Endothelial cell of umbilical vein (primary cell): ENCODE measurements around the gene MATCAP1. TPM values are rescaled to one million over a fixed set of nuclear protein-coding genes. Genes with fewer than 3 reads are reported as not detected.

Source experiments
- BruUV-seq: library from RNA; stranded (reverse); fragments of 400-500 nt; replicated peaks from 2 replicates; lab custom pipeline; 2021; lab: Mats Ljungman, UMichigan
- CTCF ChIA-PET: fragments of 300-600, 350-600 bp; sonication (Branson Sonifier 250); formaldehyde crosslinking; loops from one replicate; lab custom pipeline; 2021; ENCODE audit warnings: antibody characterized with exemption, inconsistent platforms; lab: Charles Lee
- POLR2A ChIA-PET: fragments of 300-600, 350-600 bp; sonication (Branson Sonifier 250); formaldehyde crosslinking; loops from one replicate; lab custom pipeline; 2021; ENCODE audit warnings: antibody characterized with exemption, inconsistent platforms; lab: Charles Lee
- DNase-seq: peaks from one replicate; pipeline ENCODE4 v3.0.0-alpha.2; 2011; ENCODE audit warnings: low read depth, low spot score
- FAIRE-seq: peaks from 2 replicates; lab custom pipeline; 2011; peaks lifted over from hg19 to GRCh38; lab: Jason Lieb, UNC
- H2AFZ ChIP-seq: 2 replicates; pipeline ENCODE4 v1.6.0; 2012; ENCODE audit warnings: low read depth, low read length, control low read depth, inconsistent platforms
- H3K27ac ChIP-seq: 2 replicates; pipeline ENCODE4 v1.5.1; 2011; ENCODE audit warnings: low read depth, mild to moderate bottlenecking, control low read depth, low read length, moderate library complexity; ENCODE audit not compliant: insufficient read depth
- H3K27me3 ChIP-seq, 2 experiments: 2 replicates each; pipeline versions ENCODE4 v1.6.0 to v1.6.1; 2011; ENCODE audit warnings: low read length in 2 of 2, mixed read lengths in 1 of 2; ENCODE audit not compliant: control insufficient read depth in 2 of 2, insufficient read depth in 2 of 2
- H3K36me3 ChIP-seq, 2 experiments: 2 replicates in 1 of 2; 3 replicates in 1 of 2; pipeline ENCODE4 v1.5.1; 2011; ENCODE audit warnings: low read length in 2 of 2, mild to moderate bottlenecking in 1 of 2, moderate library complexity in 1 of 2; ENCODE audit not compliant: control insufficient read depth in 2 of 2, insufficient read depth in 2 of 2; ENCODE audit errors: extremely low read depth in 1 of 2
- H3K4me1 ChIP-seq: 3 replicates; pipeline ENCODE4 v1.5.1; 2011; ENCODE audit warnings: mild to moderate bottlenecking, low read length; ENCODE audit not compliant: control insufficient read depth, insufficient read depth; ENCODE audit errors: extremely low read depth
- H3K4me2 ChIP-seq: 2 replicates; pipeline ENCODE4 v1.6.1; 2011; ENCODE audit warnings: low read length, control low read depth, mixed read lengths; ENCODE audit not compliant: insufficient read depth
- H3K4me3 ChIP-seq, 3 experiments: fragments of 200-600 bp in 1 of 3; sonication (generic), shearing (Covaris generic) in 1 of 3; replicated peaks in 1 of 3; 2 replicates each; pipeline ENCODE4 v1.5.1; 2011 to 2016; ENCODE audit warnings: control low read depth in 3 of 3, low read length in 3 of 3, mild to moderate bottlenecking in 2 of 3, inconsistent platforms in 1 of 3, low read depth in 1 of 3, moderate library complexity in 1 of 3; ENCODE audit not compliant: insufficient read depth in 1 of 3
- H3K79me2 ChIP-seq: 2 replicates; pipeline ENCODE4 v1.6.0; 2012; ENCODE audit warnings: low read length, inconsistent platforms; ENCODE audit not compliant: control insufficient read depth, insufficient read depth
- H3K9ac ChIP-seq: replicated peaks from 2 replicates; pipeline ENCODE3; 2011; ENCODE audit warnings: low read length, control low read depth; ENCODE audit not compliant: insufficient read depth; ENCODE audit errors: extremely low read depth
- H3K9me1 ChIP-seq: replicated peaks from 3 replicates; pipeline ENCODE4 v1.6.0; 2011; ENCODE audit warnings: mild to moderate bottlenecking, low read length; ENCODE audit not compliant: control insufficient read depth, insufficient read depth; ENCODE audit errors: extremely low read depth
- H3K9me3 ChIP-seq: replicated peaks from 2 replicates; pipeline ENCODE4 v1.5.1; 2012; ENCODE audit warnings: low read length, inconsistent platforms; ENCODE audit not compliant: control insufficient read depth, insufficient read depth
- H4K20me1 ChIP-seq: replicated peaks from 2 replicates; pipeline ENCODE3; 2011; ENCODE audit warnings: mild to moderate bottlenecking, low read length; ENCODE audit not compliant: control insufficient read depth, insufficient read depth; ENCODE audit errors: extremely low read depth
- EZH2 ChIP-seq: IDR thresholded peaks from 2 replicates; pipeline ENCODE4 v1.6.1; 2012; ENCODE audit warnings: borderline replicate concordance, low read depth, mild to moderate bottlenecking, moderate library complexity, low read length, inconsistent platforms; ENCODE audit not compliant: severe bottlenecking
- FOS ChIP-seq: IDR thresholded peaks from 2 replicates; pipeline ENCODE4 v1.6.1; 2011; ENCODE audit warnings: mild to moderate bottlenecking, low read length, moderate library complexity, borderline replicate concordance; ENCODE audit not compliant: insufficient read depth
- GATA2 ChIP-seq: IDR thresholded peaks from 2 replicates; pipeline ENCODE4 v1.7.0; 2011; ENCODE audit warnings: low read depth, mild to moderate bottlenecking, moderate library complexity, mixed read lengths, low read length; ENCODE audit not compliant: insufficient read length, insufficient read depth
- JUN ChIP-seq: IDR thresholded peaks from 2 replicates; pipeline ENCODE4 v1.6.1; 2011; ENCODE audit warnings: borderline replicate concordance, low read depth; ENCODE audit not compliant: insufficient read length, insufficient read depth
- MAX ChIP-seq: IDR thresholded peaks from 2 replicates; pipeline ENCODE4 v1.6.1; 2011; ENCODE audit not compliant: insufficient read depth, insufficient read length
- MYC ChIP-seq: IDR thresholded peaks from one replicate; pipeline ENCODE4 v1.6.1; 2011; ENCODE audit warnings: mild to moderate bottlenecking, low read depth, low read length
- POLR2A ChIP-seq: IDR thresholded peaks from 2 replicates; pipeline ENCODE4 v1.6.1; 2012; ENCODE audit warnings: low read depth, mild to moderate bottlenecking, control low read depth, low read length
- POLR2AphosphoS5 ChIP-seq: IDR thresholded peaks from 2 replicates; pipeline ENCODE4 v1.6.1; 2012; ENCODE audit warnings: low read depth, mild to moderate bottlenecking, control low read depth, low read length, moderate library complexity; ENCODE audit not compliant: insufficient read depth
- dilution Hi-C: fragments of 300-500 bp; cut with MboI; formaldehyde crosslinking; loops from one replicate; pipeline ENCODE4 v1.15.0; 2019; ENCODE audit warnings: low sequenced_read_pairs; ENCODE audit not compliant: extremely low pct_ligation_motif_present
- intact Hi-C: fragments of 100-400 bp; cut with micrococcal nuclease; formaldehyde crosslinking; loops from one replicate; pipeline ENCODE4 v1.10.0; 2022
- polyA plus RNA-seq, 4 experiments: library from polyadenylated mRNA; depleted of rRNA in 3 of 4; stranded (reverse) in 3 of 4; unstranded in 1 of 4; fragments of >200 nt; gene quantifications; 2 replicates each; pipeline versions ENCODE4 v1.2.1 to v1.2.3, GENCODE V29; 2011 to 2012; ENCODE audit warnings: missing spikeins in 1 of 4
- total RNA-seq: library from RNA; stranded (reverse); gene quantifications from 2 replicates; pipeline ENCODE4 v1.2.3, GENCODE V29; 2021
- TF ChIP-seq, protein P1 (sequence below), 2 donors: IDR thresholded peaks; 1 replicate in 1 of 2; 2 replicates in 1 of 2; pipeline ENCODE4 v1.5.1; 2011; ENCODE audit warnings: low read length in 2 of 2, mild to moderate bottlenecking in 2 of 2, moderate library complexity in 2 of 2, control low read depth in 1 of 2, inconsistent platforms in 1 of 2, low read depth in 1 of 2; ENCODE audit not compliant: insufficient read depth in 1 of 2; ENCODE audit errors: extremely low read depth in 1 of 2

MATCAP1 gene
- total and polyA plus RNA-seq, 2 donors (not counting 3 experiments of a cell fraction or from before 2014, with no cell fraction given), result 44.5 to 53.3 TPM

DNA sequence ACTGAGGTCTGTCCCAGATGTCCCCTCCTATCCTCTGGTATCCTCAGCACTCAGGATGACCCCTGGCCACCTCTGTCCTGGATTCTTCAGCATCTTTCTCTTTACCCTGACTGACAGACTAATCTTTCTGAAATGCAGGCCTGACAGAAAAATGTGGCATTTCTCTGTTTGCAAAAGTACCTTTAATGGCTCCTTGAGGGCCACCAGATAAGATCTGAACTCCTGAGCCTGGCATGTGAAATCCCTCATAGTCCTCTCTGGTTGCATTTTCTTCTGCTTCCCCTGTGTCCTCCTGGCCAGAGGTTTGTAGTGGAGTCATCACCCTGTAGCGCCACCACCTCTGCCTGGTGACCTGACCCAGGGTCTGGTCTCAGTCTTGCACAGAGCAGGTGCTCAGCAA, 13.1 kb upstream of the MATCAP1 start:
- DNase-seq (no peak), FAIRE-seq (no peak)
- Histone ChIP-seq H2AFZ (no peak overlapping the region), H3K4me2 (no peak overlapping the region), H3K4me1 (peaks cover 17% of the 10 kb centered on the region), H3K9me1 (no peaks in the 10 kb centered on the region), H3K9me3 (no peaks in the 10 kb centered on the region), H3K4me3 (no peak overlapping the region), H3K79me2 (peaks cover 46% of the 10 kb centered on the region), H4K20me1 (no peaks in the 10 kb centered on the region), H3K27ac (no peak overlapping the region), H3K36me3 (peaks cover 19 to 52% of the 10 kb centered on the region in 2 experiments), H3K9ac (no peak overlapping the region), H3K27me3 (no peaks in the 10 kb centered on the region)
- intact Hi-C loops (loop anchor here (10.0 kb wide), 1 partner anchor 198 kb away; the partner anchor contains the start of gene TPPP3), dilution Hi-C loops (no loop called here)
- TF ChIP-seq, protein P1, sequence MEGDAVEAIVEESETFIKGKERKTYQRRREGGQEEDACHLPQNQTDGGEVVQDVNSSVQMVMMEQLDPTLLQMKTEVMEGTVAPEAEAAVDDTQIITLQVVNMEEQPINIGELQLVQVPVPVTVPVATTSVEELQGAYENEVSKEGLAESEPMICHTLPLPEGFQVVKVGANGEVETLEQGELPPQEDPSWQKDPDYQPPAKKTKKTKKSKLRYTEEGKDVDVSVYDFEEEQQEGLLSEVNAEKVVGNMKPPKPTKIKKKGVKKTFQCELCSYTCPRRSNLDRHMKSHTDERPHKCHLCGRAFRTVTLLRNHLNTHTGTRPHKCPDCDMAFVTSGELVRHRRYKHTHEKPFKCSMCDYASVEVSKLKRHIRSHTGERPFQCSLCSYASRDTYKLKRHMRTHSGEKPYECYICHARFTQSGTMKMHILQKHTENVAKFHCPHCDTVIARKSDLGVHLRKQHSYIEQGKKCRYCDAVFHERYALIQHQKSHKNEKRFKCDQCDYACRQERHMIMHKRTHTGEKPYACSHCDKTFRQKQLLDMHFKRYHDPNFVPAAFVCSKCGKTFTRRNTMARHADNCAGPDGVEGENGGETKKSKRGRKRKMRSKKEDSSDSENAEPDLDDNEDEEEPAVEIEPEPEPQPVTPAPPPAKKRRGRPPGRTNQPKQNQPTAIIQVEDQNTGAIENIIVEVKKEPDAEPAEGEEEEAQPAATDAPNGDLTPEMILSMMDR (IDR thresholded peaks at IDR 0.05; ENCODE audit: extremely low read depth in 1 of 2, insufficient read depth in 1 of 2, low read depth in 1 of 2, low read length in 2 of 2), result no peak
- TF ChIP-seq MAX (no peak), GATA2 (no peak), POLR2AphosphoS5 (no peak), JUN (no peak), FOS (no peak), POLR2A (no peak), MYC (no peak), EZH2 (no peak)
- BruUV-seq, result no TSS peak
- POLR2A ChIA-PET, result interaction anchor here (1.7 kb wide), 1 partner anchor 51 kb away, joined by 6 read pairs; the partner anchor contains the start of gene FHOD1
- CTCF ChIA-PET, result interaction anchor here (1.5 to 2.4 kb wide), 6 partner anchors 10 to 64 kb away, joined by 3 to 9 read pairs (median 6); no protein-coding TSS in a partner anchor
